Measurements from ENCODE around the gene RFTN1. TPM values are rescaled to one million over a fixed set of nuclear protein-coding genes. Genes with fewer than 3 reads are reported as not detected.

RFTN1 gene
- total RNA-seq, 1 donor = 73.0 TPM

DNA sequence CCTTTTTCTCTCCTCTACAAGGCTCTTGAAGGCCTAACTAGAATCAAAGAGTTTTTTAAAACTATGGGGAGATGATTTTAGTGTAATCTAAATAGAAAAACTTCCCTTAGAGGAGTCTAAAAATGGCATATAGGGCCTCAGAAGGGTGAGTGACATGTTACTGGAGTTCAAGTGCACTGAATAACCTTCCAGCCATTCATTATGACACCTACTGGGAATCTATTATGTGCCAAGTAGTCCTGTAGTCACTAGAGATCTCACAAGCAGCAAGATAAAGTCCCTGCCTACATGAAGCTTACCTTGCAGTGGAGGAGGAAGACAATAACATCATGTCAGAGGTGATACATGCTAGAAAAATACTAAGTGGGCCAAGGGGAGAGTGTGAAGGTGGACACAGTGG, 152.4 kb downstream of the RFTN1 start:
- DNase-seq (ENCODE audit: low read depth) = no peak
- H3K4me3 ChIP-seq (ENCODE audit: low read depth, low read length) = no peak overlapping the region
- TF ChIP-seq, protein P1, sequence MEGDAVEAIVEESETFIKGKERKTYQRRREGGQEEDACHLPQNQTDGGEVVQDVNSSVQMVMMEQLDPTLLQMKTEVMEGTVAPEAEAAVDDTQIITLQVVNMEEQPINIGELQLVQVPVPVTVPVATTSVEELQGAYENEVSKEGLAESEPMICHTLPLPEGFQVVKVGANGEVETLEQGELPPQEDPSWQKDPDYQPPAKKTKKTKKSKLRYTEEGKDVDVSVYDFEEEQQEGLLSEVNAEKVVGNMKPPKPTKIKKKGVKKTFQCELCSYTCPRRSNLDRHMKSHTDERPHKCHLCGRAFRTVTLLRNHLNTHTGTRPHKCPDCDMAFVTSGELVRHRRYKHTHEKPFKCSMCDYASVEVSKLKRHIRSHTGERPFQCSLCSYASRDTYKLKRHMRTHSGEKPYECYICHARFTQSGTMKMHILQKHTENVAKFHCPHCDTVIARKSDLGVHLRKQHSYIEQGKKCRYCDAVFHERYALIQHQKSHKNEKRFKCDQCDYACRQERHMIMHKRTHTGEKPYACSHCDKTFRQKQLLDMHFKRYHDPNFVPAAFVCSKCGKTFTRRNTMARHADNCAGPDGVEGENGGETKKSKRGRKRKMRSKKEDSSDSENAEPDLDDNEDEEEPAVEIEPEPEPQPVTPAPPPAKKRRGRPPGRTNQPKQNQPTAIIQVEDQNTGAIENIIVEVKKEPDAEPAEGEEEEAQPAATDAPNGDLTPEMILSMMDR (IDR thresholded peaks at IDR 0.05; ENCODE audit: insufficient read depth, low read depth, low read length) = no peak

DNA sequence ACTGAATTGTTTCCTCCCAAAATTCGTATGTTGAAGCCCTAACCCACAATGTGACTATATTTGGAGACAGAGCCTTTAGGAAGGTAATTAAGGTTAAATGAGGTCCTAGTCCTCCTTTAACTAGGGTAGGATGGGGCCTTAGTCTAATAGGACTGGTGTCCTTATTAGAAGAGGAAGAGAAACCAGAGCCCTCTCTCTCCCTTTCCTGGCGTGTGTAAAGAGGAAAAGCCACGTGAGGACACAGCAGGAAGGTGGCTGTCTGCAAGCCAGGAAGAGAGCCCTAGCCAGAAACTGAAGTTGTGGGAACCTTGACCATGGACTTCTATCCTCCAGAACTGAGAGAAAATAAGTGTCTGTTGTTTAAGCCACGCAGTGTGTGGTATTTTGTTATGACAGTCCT, 154.2 kb downstream of the RFTN1 start:
- no peak for DNase-seq (ENCODE audit: low read depth)
- no peak overlapping the region for H3K4me3 ChIP-seq (ENCODE audit: low read depth, low read length)
- TF ChIP-seq, protein P1 (IDR thresholded peaks at IDR 0.05; ENCODE audit: insufficient read depth, low read depth, low read length) = no peak

DNA sequence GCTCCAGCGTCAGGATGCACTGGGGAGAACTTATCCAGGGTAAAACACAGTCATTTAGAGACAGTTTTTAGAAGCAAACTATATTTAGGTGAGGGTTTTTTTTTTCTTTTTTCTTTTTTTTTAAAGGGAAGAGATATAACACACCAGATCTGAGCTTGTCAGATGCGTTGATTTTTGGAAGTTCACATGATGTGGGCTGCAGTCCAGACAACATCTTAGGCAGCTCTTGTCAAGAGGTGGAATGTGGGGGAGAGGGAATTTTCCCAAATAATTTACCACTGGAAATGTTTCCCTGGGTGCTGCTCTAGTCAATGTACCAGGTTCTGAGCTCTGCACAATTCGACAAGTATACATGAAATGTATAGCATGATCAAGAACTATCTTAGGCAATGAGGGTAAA, 155.2 kb downstream of the RFTN1 start:
- no peak for DNase-seq (ENCODE audit: low read depth)
- TF ChIP-seq, protein P1 (IDR thresholded peaks at IDR 0.05; ENCODE audit: insufficient read depth, low read depth, low read length) = no peak
- H3K4me3 ChIP-seq (ENCODE audit: low read depth, low read length) = no peak overlapping the region

DNA sequence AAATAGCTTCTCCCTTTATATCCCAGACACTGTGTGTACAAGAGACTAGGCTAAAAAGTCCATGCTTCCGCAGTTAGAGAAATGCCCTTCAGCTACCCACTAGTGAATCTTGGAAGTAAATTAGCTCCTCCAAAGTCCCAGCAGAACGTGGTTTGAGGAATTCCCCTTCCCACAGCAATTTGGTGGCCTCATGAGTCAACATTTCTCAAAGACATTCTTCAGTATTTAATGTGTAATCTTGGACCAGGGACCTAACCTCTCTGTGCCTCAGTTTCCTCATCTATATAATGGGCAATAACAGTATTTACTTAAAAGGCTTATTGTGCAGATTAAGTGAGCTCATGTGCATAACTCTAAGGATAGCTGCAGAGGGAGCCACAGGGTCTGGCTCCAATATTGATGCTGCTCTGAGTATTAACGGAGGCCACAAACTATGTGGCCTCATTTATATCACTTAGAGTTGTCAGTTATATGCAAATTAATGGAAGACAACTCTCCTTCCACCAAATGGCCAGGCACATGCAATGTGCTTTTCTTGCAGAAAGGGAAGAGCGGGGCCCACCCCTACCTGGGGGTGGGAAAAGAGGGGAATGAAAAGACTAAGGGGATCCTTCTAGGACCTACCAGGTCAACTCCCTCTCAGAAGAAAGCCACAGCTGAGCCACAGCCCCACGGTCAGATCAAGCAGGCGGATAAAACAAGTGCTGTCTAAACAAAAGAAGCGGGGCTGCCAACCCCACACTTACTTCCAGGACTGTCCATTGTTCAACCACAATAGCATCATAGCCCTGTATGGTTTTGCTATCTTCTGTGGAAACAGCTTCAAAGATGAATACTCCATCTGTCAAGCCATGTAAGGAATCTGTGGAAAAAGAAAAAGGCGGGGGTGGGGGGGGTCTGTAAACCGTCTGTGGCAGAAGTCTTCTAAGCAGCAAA, 156.0 kb downstream of the RFTN1 start:
- TF ChIP-seq, protein P1 (IDR thresholded peaks at IDR 0.05; ENCODE audit: insufficient read depth, low read depth, low read length) = peak; percentile 16
- H3K4me3 ChIP-seq (ENCODE audit: low read depth, low read length) = no peak overlapping the region
- DNase-seq (ENCODE audit: low read depth) = no peak

DNA sequence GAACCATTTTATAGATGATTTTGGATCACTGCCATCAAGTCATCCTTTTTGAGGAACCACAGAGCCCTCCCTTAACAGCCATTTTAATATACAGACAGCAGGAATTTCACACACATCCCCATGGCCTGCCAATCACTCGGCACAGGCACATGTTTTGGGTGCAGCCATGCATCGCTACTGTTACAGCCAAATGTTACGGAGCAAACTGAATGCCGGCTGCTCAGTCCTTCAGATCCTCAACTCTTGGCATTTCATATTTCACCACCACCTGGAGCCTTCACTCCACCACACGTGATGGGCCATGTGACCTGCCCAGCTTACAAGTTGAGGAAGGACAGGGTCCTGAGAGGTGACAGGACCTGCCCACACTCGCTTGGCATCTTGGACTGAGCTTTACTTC, 157.7 kb downstream of the RFTN1 start:
- H3K4me3 ChIP-seq (ENCODE audit: low read depth, low read length) = no peak overlapping the region
- TF ChIP-seq, protein P1 (IDR thresholded peaks at IDR 0.05; ENCODE audit: insufficient read depth, low read depth, low read length) = no peak
- DNase-seq (ENCODE audit: low read depth) = no peak

DNA sequence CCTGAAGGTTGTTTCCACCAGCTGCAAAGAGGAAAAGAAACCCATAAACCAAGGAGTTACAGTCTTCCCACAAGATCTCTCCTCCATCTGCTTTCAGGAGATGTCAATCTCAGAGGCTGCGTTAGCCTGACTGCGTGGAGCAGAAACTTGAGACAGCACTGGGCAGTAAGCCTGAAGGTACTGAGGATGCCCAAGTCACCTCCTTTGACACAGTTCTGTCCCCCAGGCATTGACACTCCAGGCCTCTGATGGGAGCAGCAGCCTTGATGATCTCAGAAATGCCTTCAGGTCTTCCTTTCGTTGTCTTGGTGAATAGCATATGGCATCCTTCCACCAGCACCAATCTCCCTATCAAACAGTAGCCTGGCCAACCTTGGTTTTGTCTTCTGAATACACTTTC, 159.2 kb downstream of the RFTN1 start:
- DNase-seq (ENCODE audit: low read depth) = no peak
- TF ChIP-seq, protein P1 (IDR thresholded peaks at IDR 0.05; ENCODE audit: insufficient read depth, low read depth, low read length) = no peak
- no peak overlapping the region for H3K4me3 ChIP-seq (ENCODE audit: low read depth, low read length)
